ENCODE results near the gene COL15A1.

COL15A1 gene

DNA sequence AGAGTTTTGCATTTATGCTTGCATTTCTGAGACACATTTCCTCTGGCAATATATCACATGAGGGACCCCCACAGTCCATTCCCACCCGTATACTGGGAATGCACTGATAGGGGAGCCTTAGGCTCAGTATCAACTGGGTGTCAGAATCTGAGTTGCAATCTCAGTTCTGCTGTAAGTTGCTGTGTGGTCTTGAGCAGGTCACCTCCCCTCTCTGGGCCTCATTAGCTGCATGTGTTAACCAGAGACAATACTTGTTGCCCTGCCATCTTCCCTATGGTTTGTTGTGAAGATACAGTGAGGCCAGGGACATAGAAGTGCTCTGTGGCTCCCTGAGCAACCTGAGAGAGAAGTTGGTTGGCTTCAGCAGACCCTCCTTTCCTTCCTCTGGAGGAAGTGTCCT lies 105.5 kb downstream of the COL15A1 start:
- no peak for TF ChIP-seq CTCF (conservative IDR thresholded peaks at IDR 0.05)
- H3K27ac ChIP-seq = no peak overlapping the region

DNA sequence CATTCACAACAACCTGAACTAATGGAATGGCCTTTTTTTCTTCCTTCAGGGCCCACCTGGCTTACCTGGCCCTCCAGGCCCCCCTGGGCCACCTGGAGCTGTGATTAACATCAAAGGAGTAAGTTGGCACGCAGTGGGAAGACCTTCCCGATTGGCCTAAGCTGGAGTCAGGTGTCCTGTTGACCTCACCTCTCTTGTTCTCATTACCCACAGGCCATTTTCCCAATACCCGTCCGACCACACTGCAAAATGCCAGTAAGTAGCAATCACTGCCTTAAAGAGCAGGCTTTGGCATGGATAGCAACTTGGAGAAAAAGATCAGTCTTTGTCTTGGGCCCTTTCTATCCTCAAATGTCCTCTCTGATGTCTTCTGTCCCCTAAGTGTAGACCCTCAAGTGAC lies 105.9 kb downstream of the COL15A1 start:
- H3K27ac ChIP-seq = no peak overlapping the region
- no peak for TF ChIP-seq CTCF (conservative IDR thresholded peaks at IDR 0.05)

- no peak for TF ChIP-seq CTCF (conservative IDR thresholded peaks at IDR 0.05)
- H3K27ac ChIP-seq = no peak overlapping the region
These were observed 106.7 kb downstream of the COL15A1 start for GRCh38 chr9:99050292-99050911.

- H3K27ac ChIP-seq = no peak overlapping the region
- TF ChIP-seq CTCF (conservative IDR thresholded peaks at IDR 0.05) = no peak
These were observed 107.2 kb downstream of the COL15A1 start for GRCh38 chr9:99050924-99051323.

- no peak overlapping the region for H3K27ac ChIP-seq
- no peak for TF ChIP-seq CTCF (conservative IDR thresholded peaks at IDR 0.05)
These were observed 107.7 kb downstream of the COL15A1 start for GRCh38 chr9:99051406-99051805.

GRCh38 chr9:99051851-99052250 lies 108.1 kb downstream of the COL15A1 start:
- no peak for TF ChIP-seq CTCF (conservative IDR thresholded peaks at IDR 0.05)
- no peak overlapping the region for H3K27ac ChIP-seq

GRCh38 chr9:99052815-99053715 lies 109.4 kb downstream of the COL15A1 start:
- no peak for TF ChIP-seq CTCF (conservative IDR thresholded peaks at IDR 0.05)
- no peak overlapping the region for H3K27ac ChIP-seq
